Muscle layer of colon (tissue), 2 donors: ENCODE data around the gene NPHP1.
"Not testable (repeated sequence)": the region's sequence is repeated elsewhere in the genome, so short reads cannot be mapped to it uniquely, and the experiment has no call there.

Experiments used
- H3K27ac ChIP-seq: one replicate; pipeline ENCODE4 v1.7.0; 2013; ENCODE audit warnings: low read depth, mild to moderate bottlenecking, low read length, moderate library complexity
- H3K27me3 ChIP-seq, 2 donors: one replicate each; pipeline ENCODE4 v1.7.0; 2013; ENCODE audit warnings: low read length in 2 of 2, mild to moderate bottlenecking in 2 of 2; ENCODE audit not compliant: insufficient read depth in 2 of 2, control insufficient read depth in 1 of 2
- H3K36me3 ChIP-seq: one replicate; pipeline ENCODE4 v1.7.0; 2013; ENCODE audit warnings: mild to moderate bottlenecking, low read length; ENCODE audit not compliant: insufficient read depth
- H3K4me1 ChIP-seq: one replicate; pipeline ENCODE4 v1.7.0; 2013; ENCODE audit warnings: mild to moderate bottlenecking, low read length; ENCODE audit not compliant: insufficient read depth
- H3K4me3 ChIP-seq, 2 donors: one replicate each; pipeline ENCODE4 v1.7.0; 2013; ENCODE audit warnings: low read length in 2 of 2, low read depth in 1 of 2, mild to moderate bottlenecking in 1 of 2, moderate library complexity in 1 of 2
- H3K9ac ChIP-seq: one replicate; pipeline ENCODE4 v1.7.0; 2013; ENCODE audit warnings: low read length
- H3K9me3 ChIP-seq: one replicate; pipeline ENCODE4 v1.7.0; 2013; ENCODE audit warnings: mild to moderate bottlenecking, low read length
- donor health status: abdominal sarcoma.
- donor health status: Adenocarcinoma of cecum.

The NPHP1 gene

GRCh38 chr2:110216803-110217202, 12.0 kb upstream of the NPHP1 start:
- H3K27ac ChIP-seq: no peak overlapping the region
- H3K36me3 ChIP-seq: no peaks in the 10 kb centered on the region
- no peak overlapping the region for H3K9ac ChIP-seq
- no peaks in the 10 kb centered on the region for H3K27me3 ChIP-seq
- H3K9me3 ChIP-seq: no peaks in the 10 kb centered on the region
- no peaks in the 10 kb centered on the region for H3K4me1 ChIP-seq
- H3K4me3 ChIP-seq: no peak overlapping the region

- Histone ChIP-seq H3K27me3 (no peaks in the 10 kb centered on the region), H3K36me3 (no peaks in the 10 kb centered on the region), H3K9ac (no peak overlapping the region), H3K27ac (no peak overlapping the region), H3K4me3 (no peak overlapping the region), H3K4me1 (no peaks in the 10 kb centered on the region), H3K9me3 (no peaks in the 10 kb centered on the region)
Measured at GRCh38 chr2:110216199-110216598, 11.4 kb upstream of the NPHP1 start.

GRCh38 chr2:110215566-110216158, 10.8 kb upstream of the NPHP1 start:
- Histone ChIP-seq H3K36me3 (no peaks in the 10 kb centered on the region), H3K4me1 (no peaks in the 10 kb centered on the region), H3K27ac (no peak overlapping the region), H3K27me3 (no peaks in the 10 kb centered on the region), H3K4me3 (no peak overlapping the region), H3K9ac (no peak overlapping the region), H3K9me3 (no peaks in the 10 kb centered on the region)

- no peak overlapping the region for H3K9ac ChIP-seq
- no peaks in the 10 kb centered on the region for H3K4me1 ChIP-seq
- no peaks in the 10 kb centered on the region for H3K9me3 ChIP-seq
- H3K27ac ChIP-seq: no peak overlapping the region
- no peak overlapping the region for H3K4me3 ChIP-seq
- H3K27me3 ChIP-seq: no peaks in the 10 kb centered on the region
- no peaks in the 10 kb centered on the region for H3K36me3 ChIP-seq
Measured at GRCh38 chr2:110215091-110215490, 10.3 kb upstream of the NPHP1 start.

GRCh38 chr2:110213522-110213921, 8.7 kb upstream of the NPHP1 start:
- H3K4me3 ChIP-seq, H3K4me1 ChIP-seq, H3K27me3 ChIP-seq, H3K9ac ChIP-seq, H3K9me3 ChIP-seq, H3K36me3 ChIP-seq, H3K27ac ChIP-seq: not testable (repeated sequence)

GRCh38 chr2:110211938-110212858, 7.4 kb upstream of the NPHP1 start, which contains the start of gene MTLN:
Gene MTLN, minus strand, starts transcription at chr2:110212547. Its CDS starts 22 bp downstream, at chr2:110212525.
- H3K4me1 ChIP-seq: no peaks in the 10 kb centered on the region
- peak within 1 kb of the TSS; percentile 35 for H3K9ac ChIP-seq
- H3K27me3 ChIP-seq: no peaks in the 10 kb centered on the region
- H3K9me3 ChIP-seq: no peaks in the 10 kb centered on the region
- H3K4me3 ChIP-seq: peak within 1 kb of the TSS; percentile 56 to 93
- H3K27ac ChIP-seq: peak within 1 kb of the TSS; percentile 52
- H3K36me3 ChIP-seq: no peaks in the 10 kb centered on the region

GRCh38 chr2:110205660-110206455, 1.0 kb upstream of the NPHP1 start:
- Histone ChIP-seq H3K9ac (peak overlapping the region; percentile 69), H3K36me3 (no peaks in the 10 kb centered on the region), H3K4me1 (no peaks in the 10 kb centered on the region), H3K27ac (no peak overlapping the region), H3K9me3 (no peaks in the 10 kb centered on the region), H3K4me3 (peak overlapping the region in 1 of 2 donors; percentile 94), H3K27me3 (no peaks in the 10 kb centered on the region)

- Histone ChIP-seq H3K4me1 (no peaks in the 10 kb centered on the region), H3K27ac (no peak overlapping the region), H3K27me3 (no peaks in the 10 kb centered on the region), H3K4me3 (no peak overlapping the region), H3K9ac (no peak overlapping the region), H3K36me3 (peaks cover 8% of the 10 kb centered on the region), H3K9me3 (no peaks in the 10 kb centered on the region)
Measured at GRCh38 chr2:110198016-110198415, 6.8 kb downstream of the NPHP1 start.

GRCh38 chr2:110197452-110197851, 7.4 kb downstream of the NPHP1 start:
- H3K9me3 ChIP-seq: no peaks in the 10 kb centered on the region

GRCh38 chr2:110190169-110190568, 14.6 kb downstream of the NPHP1 start:
- not testable (repeated sequence) for H3K27ac ChIP-seq, H3K9ac ChIP-seq, H3K36me3 ChIP-seq, H3K4me1 ChIP-seq, H3K4me3 ChIP-seq, H3K27me3 ChIP-seq, H3K9me3 ChIP-seq

More at GRCh38 chr2:110197452-110197851, 7.4 kb downstream of the NPHP1 start:
- Histone ChIP-seq H3K4me3 (no peak overlapping the region), H3K4me1 (no peaks in the 10 kb centered on the region), H3K36me3 (peaks cover 8% of the 10 kb centered on the region), H3K27me3 (no peaks in the 10 kb centered on the region), H3K27ac (no peak overlapping the region), H3K9ac (no peak overlapping the region)

GRCh38 chr2:110182449-110182848, 22.4 kb downstream of the NPHP1 start:
- Histone ChIP-seq H3K9me3 (no peaks in the 10 kb centered on the region), H3K27ac (no peak overlapping the region), H3K4me1 (no peaks in the 10 kb centered on the region), H3K4me3 (no peak overlapping the region), H3K36me3 (no peaks in the 10 kb centered on the region), H3K9ac (no peak overlapping the region), H3K27me3 (no peaks in the 10 kb centered on the region)
